ENCODE results near the gene PTK6. TPM values are rescaled to one million over a fixed set of nuclear protein-coding genes. Genes with fewer than 3 reads are reported as not detected.

PTK6 gene
- total RNA-seq, 4 donors from 2014 or later = under 0.01 TPM; not detected in 2

- peaks cover 0 to 11% of the 10 kb centered on the region in 2 donors for H3K27me3 ChIP-seq
- TF ChIP-seq, protein P1, sequence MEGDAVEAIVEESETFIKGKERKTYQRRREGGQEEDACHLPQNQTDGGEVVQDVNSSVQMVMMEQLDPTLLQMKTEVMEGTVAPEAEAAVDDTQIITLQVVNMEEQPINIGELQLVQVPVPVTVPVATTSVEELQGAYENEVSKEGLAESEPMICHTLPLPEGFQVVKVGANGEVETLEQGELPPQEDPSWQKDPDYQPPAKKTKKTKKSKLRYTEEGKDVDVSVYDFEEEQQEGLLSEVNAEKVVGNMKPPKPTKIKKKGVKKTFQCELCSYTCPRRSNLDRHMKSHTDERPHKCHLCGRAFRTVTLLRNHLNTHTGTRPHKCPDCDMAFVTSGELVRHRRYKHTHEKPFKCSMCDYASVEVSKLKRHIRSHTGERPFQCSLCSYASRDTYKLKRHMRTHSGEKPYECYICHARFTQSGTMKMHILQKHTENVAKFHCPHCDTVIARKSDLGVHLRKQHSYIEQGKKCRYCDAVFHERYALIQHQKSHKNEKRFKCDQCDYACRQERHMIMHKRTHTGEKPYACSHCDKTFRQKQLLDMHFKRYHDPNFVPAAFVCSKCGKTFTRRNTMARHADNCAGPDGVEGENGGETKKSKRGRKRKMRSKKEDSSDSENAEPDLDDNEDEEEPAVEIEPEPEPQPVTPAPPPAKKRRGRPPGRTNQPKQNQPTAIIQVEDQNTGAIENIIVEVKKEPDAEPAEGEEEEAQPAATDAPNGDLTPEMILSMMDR (IDR thresholded peaks at IDR 0.05) = no peak
- TF ChIP-seq POLR2A (IDR thresholded peaks at IDR 0.05) = no peak
These were observed 44.7 kb downstream of the PTK6 start for GRCh38 chr20:63492518-63492917.

DNA sequence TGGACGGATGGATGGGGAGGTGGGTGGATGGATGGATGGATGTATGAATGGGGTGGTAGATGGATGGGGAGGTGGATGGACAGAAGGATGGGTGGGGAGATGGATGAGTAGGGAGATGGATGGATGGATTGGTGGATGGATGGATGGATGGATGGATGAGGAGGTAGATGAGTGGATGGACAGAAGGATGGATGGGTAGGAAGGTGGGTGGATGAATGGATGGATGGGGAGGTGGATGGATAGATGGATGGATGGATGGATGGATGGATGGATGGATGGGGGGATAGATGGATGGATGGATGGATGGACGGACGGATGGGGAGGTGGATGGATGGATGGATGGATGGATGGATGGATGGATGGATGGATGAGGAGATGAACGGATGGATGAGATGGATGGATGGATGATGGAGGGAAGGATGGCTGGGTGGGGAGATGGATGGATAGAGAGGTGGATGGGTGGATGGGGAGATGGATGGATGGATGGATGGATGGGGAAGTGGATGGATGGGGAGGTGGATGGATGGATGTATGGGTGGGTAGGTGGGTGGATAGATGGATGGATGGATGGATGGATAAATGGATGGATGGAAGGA is 45.4 kb downstream of the PTK6 start:
- intact Hi-C loops (cut with DNase I; ENCODE audit: low total_unique reads) = no loop called here
- Histone ChIP-seq H3K4me1 (peaks cover 0 to 3% of the 10 kb centered on the region in 2 donors), H3K27me3 (peaks cover 0 to 12% of the 10 kb centered on the region in 2 donors), H3K4me3 (no peak overlapping the region), H3K36me3 (no peaks in the 10 kb centered on the region), H3K9me3 (no peaks in the 10 kb centered on the region), H3K27ac (no peak overlapping the region)
- DNase-seq = no peak
- TF ChIP-seq, protein P1 (IDR thresholded peaks at IDR 0.05) = no peak
- no peak for TF ChIP-seq POLR2A (IDR thresholded peaks at IDR 0.05)

More at GRCh38 chr20:63492518-63492917, 44.7 kb downstream of the PTK6 start:
- Histone ChIP-seq H3K4me3 (no peak overlapping the region), H3K4me1 (peaks cover 0 to 3% of the 10 kb centered on the region in 2 donors), H3K9me3 (no peaks in the 10 kb centered on the region), H3K27ac (no peak overlapping the region), H3K36me3 (no peaks in the 10 kb centered on the region)
- DNase-seq = no peak
- intact Hi-C loops (cut with DNase I; ENCODE audit: low total_unique reads) = no loop called here

DNA sequence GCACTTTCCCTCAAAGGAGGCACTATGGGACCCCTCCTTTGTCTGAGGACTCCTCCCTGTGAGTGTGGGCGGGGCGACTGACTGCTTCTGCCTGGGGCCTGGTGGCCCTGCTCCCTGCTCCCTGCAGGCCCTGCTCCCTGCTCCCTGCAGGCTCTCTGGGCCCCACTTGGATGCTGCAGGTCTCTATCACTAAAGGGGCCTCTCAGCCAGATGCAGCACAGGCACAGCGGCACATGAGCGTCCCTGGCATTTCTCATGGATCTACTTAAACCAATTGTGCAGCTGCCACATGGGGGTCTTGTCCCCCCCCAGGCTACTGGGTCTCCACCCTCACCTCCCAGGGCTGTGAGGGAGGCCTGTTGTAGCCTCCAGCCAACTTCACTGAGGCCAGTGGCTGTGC is 46.1 kb downstream of the PTK6 start:
- DNase-seq = no peak
- intact Hi-C loops (cut with DNase I; ENCODE audit: low total_unique reads) = no loop called here
- Histone ChIP-seq H3K4me1 (peaks cover 0 to 3% of the 10 kb centered on the region in 2 donors), H3K27me3 (peaks cover 0 to 12% of the 10 kb centered on the region in 2 donors), H3K27ac (no peak overlapping the region), H3K36me3 (no peaks in the 10 kb centered on the region), H3K4me3 (no peak overlapping the region), H3K9me3 (no peaks in the 10 kb centered on the region)
- TF ChIP-seq POLR2A (IDR thresholded peaks at IDR 0.05) = no peak
- TF ChIP-seq, protein P1 (IDR thresholded peaks at IDR 0.05) = no peak

GRCh38 chr20:63490416-63490815 is 46.8 kb downstream of the PTK6 start:
- Histone ChIP-seq H3K36me3 (no peaks in the 10 kb centered on the region), H3K27me3 (peaks cover 0 to 12% of the 10 kb centered on the region in 2 donors), H3K9me3 (no peaks in the 10 kb centered on the region), H3K27ac (no peak overlapping the region), H3K4me3 (no peak overlapping the region), H3K4me1 (peaks cover 0 to 3% of the 10 kb centered on the region in 2 donors)
- TF ChIP-seq POLR2A (IDR thresholded peaks at IDR 0.05) = no peak
- TF ChIP-seq, protein P1 (IDR thresholded peaks at IDR 0.05) = no peak
- intact Hi-C loops (cut with DNase I; ENCODE audit: low total_unique reads) = no loop called here
- no peak for DNase-seq

DNA sequence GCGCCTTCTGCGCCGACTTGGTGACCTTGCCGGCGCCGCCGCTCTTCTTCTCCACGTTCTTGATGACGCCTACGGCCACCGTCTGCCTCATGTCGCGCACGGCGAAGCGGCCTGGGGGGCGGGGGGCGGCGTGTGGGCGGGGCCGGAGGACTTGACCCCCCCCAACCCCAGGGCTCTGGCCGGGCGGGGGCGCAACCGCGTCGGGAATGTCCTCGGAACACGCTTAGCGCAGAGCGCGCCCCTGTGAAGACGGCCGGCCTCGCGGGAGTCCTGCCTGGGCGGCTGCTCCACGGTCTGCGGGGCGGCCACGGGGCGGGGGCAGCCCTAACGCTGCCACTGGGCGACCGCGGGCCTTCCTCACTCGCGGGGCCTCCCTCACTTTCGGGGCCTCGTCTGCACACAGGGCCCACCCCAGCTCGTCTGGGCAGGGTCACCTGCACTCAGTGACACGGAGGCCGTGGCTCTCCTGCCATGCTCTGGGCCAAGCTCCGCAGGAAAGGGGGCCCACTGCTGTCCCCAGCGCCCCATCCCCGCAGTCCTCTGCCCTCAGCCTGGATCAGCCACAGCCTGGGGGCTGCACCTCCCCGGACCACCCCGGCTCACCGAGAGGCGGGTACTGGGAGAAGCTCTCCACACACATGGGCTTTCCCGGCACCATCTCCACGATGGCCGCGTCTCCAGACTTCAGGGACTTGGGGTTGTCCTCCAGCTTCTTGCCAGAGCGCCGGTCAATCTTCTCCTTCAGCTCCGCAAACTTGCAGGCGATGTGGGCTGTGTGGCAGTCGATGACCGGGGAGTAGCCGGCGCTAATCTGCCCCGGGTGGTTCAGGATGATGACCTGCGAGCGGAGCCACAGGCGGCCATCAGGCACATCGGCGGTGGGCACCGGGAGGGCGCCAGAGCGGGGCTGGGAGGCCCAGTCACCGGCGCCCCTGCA is 48.6 kb downstream of the PTK6 start:
- H3K4me3 ChIP-seq = no peak overlapping the region
- peaks cover 0 to 14% of the 10 kb centered on the region in 2 donors for H3K27me3 ChIP-seq
- peaks cover 0 to 3% of the 10 kb centered on the region in 2 donors for H3K4me1 ChIP-seq
- DNase-seq = no peak
- intact Hi-C loops (cut with DNase I; ENCODE audit: low total_unique reads) = no loop called here
- TF ChIP-seq POLR2A (IDR thresholded peaks at IDR 0.05) = no peak
- TF ChIP-seq, protein P1 (IDR thresholded peaks at IDR 0.05) = no peak
- H3K27ac ChIP-seq = no peak overlapping the region
- H3K36me3 ChIP-seq = no peaks in the 10 kb centered on the region
- H3K9me3 ChIP-seq = no peaks in the 10 kb centered on the region
